Lower lobe of right lung (tissue), 2 donors: ENCODE measurements around the gene SNX13. TPM values are rescaled to one million over a fixed set of nuclear protein-coding genes. Genes with fewer than 3 reads are reported as not detected.

Source experiments
- ATAC-seq, 2 donors: fragments of 200-7000 bp; cut with Tn5 transposase; one replicate each; pipeline ENCODE4 v1.9.1; 2020 to 2022; ENCODE audit warnings: mild to moderate bottlenecking in 2 of 2, moderate library complexity in 2 of 2
- DNase-seq: peaks from one replicate; pipeline ENCODE4 v3.0.0-alpha.2; 2020
- H3K27ac ChIP-seq: fragments of 200-600 bp; one replicate; pipeline ENCODE4 v1.8.0; 2022
- H3K27me3 ChIP-seq: fragments of 200-600 bp; one replicate; pipeline ENCODE4 v1.8.0; 2022; ENCODE audit warnings: low read depth
- H3K36me3 ChIP-seq: fragments of 200-600 bp; one replicate; pipeline ENCODE4 v1.8.0; 2022; ENCODE audit warnings: mild to moderate bottlenecking
- H3K4me1 ChIP-seq: fragments of 200-600 bp; one replicate; pipeline ENCODE4 v1.8.0; 2022
- H3K4me3 ChIP-seq: fragments of 200-600 bp; one replicate; pipeline ENCODE4 v1.8.0; 2022; ENCODE audit warnings: mild to moderate bottlenecking
- H3K9me3 ChIP-seq: fragments of 200-600 bp; one replicate; pipeline ENCODE4 v1.8.0; 2022
- intact Hi-C: fragments of 100-400 bp; cut with DNase I; formaldehyde crosslinking; loops from one replicate; pipeline ENCODE4 v1.11.0; 2022
- total RNA-seq: library from RNA; stranded (reverse); fragmentation: NEBNext Ultra II Directional; extraction: Animal tissue kit (Norgen Biotek cat#: 25700); gene quantifications from one replicate; pipeline ENCODE4 v1.2.1, GENCODE V29; 2021
- TF ChIP-seq, protein P1 (sequence below): fragments of 200-600 bp; IDR thresholded peaks from one replicate; pipeline ENCODE4 v1.8.0; 2022; ENCODE audit warnings: antibody characterized with exemption, mild to moderate bottlenecking
- donor health status: DM: no; HTN: yes; CAD: no; lungs with severe emphysema.

Gene SNX13
- total RNA-seq, 1 donor from 2014 or later, result 62.7 TPM

GRCh38 chr7:17758008-17758407 lies 182.3 kb downstream of the SNX13 start:
- H3K36me3 ChIP-seq, result no peaks in the 10 kb centered on the region
- intact Hi-C loops, result no loop called here
- ATAC-seq, result no peak
- DNase-seq, result no peak
- TF ChIP-seq, protein P1, sequence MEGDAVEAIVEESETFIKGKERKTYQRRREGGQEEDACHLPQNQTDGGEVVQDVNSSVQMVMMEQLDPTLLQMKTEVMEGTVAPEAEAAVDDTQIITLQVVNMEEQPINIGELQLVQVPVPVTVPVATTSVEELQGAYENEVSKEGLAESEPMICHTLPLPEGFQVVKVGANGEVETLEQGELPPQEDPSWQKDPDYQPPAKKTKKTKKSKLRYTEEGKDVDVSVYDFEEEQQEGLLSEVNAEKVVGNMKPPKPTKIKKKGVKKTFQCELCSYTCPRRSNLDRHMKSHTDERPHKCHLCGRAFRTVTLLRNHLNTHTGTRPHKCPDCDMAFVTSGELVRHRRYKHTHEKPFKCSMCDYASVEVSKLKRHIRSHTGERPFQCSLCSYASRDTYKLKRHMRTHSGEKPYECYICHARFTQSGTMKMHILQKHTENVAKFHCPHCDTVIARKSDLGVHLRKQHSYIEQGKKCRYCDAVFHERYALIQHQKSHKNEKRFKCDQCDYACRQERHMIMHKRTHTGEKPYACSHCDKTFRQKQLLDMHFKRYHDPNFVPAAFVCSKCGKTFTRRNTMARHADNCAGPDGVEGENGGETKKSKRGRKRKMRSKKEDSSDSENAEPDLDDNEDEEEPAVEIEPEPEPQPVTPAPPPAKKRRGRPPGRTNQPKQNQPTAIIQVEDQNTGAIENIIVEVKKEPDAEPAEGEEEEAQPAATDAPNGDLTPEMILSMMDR, result no peak
- no peak overlapping the region for H3K27ac ChIP-seq
- peaks cover 7% of the 10 kb centered on the region for H3K9me3 ChIP-seq
- H3K4me1 ChIP-seq, result no peaks in the 10 kb centered on the region
- H3K4me3 ChIP-seq, result no peak overlapping the region
- H3K27me3 ChIP-seq, result no peaks in the 10 kb centered on the region

DNA sequence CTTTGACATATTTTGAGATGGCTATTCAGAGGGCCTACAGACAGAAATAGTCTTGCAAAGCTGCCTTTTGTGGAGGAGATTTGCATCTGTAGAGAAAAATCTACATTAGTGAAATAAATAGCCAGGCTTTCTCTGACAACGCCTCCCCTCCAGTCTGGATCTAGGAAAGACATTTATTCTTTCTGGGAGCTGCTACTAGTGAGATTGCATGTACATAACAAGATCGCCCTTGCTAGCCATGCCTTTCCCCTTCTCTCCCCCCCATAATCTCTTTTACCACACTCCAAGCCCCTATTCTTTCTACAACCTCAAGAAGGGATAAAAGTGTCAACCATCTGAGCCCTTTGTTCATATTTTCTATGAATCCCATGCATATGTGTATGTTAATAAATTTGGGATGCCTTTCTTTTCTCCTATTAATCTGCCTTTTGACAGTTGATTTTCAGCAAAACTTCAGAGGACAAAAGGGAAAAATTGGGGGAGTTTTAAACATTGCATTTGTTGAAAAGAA lies 194.2 kb downstream of the SNX13 start:
- no peak for ATAC-seq

GRCh38 chr7:17745610-17746009 lies 194.7 kb downstream of the SNX13 start:
- Histone ChIP-seq H3K27ac (no peak overlapping the region), H3K36me3 (no peaks in the 10 kb centered on the region), H3K27me3 (no peaks in the 10 kb centered on the region), H3K9me3 (no peaks in the 10 kb centered on the region), H3K4me1 (no peaks in the 10 kb centered on the region), H3K4me3 (no peak overlapping the region)
- no peak for DNase-seq
- intact Hi-C loops, result no loop called here
- TF ChIP-seq, protein P1, result no peak
- no peak for ATAC-seq

More for the DNA sequence above, 194.2 kb downstream of the SNX13 start:
- H3K36me3 ChIP-seq, result no peaks in the 10 kb centered on the region
- H3K4me1 ChIP-seq, result no peaks in the 10 kb centered on the region
- DNase-seq, result no peak
- H3K9me3 ChIP-seq, result no peaks in the 10 kb centered on the region
- intact Hi-C loops, result no loop called here
- H3K27me3 ChIP-seq, result no peaks in the 10 kb centered on the region
- TF ChIP-seq, protein P1, result no peak
- H3K27ac ChIP-seq, result no peak overlapping the region
- no peak overlapping the region for H3K4me3 ChIP-seq

GRCh38 chr7:17743316-17743715 lies 197.0 kb downstream of the SNX13 start:
- TF ChIP-seq, protein P1, result no peak
- intact Hi-C loops, result no loop called here

DNA sequence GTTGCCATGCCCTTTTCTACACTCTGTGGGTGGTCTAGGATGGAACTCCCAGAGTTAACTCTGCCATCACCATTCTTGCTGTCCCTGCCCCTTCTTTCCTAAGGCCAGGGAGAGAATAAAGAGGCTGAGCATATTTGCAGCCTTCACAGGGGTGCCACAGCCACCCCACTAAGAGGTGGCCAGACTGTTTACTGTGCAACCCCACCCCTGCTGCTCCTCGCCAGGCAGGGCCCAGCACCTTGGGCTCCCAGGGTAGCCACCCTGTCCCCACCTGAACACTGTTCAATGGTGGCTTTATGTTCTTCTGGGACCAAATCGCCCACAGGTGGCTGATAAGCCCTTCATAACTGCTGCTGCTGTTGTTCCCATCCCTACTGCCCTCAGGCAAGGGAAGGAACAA lies 198.9 kb downstream of the SNX13 start:
- no peaks in the 10 kb centered on the region for H3K9me3 ChIP-seq
- ATAC-seq (peak in 1 of 2 donors; percentile 38), DNase-seq (no peak)
- intact Hi-C loops, result no loop called here
- no peak overlapping the region for H3K27ac ChIP-seq
- no peak overlapping the region for H3K4me3 ChIP-seq
- H3K4me1 ChIP-seq, result no peaks in the 10 kb centered on the region
- no peaks in the 10 kb centered on the region for H3K27me3 ChIP-seq
- no peaks in the 10 kb centered on the region for H3K36me3 ChIP-seq
- TF ChIP-seq, protein P1, result no peak

More at GRCh38 chr7:17743316-17743715, 197.0 kb downstream of the SNX13 start:
- Histone ChIP-seq H3K4me3 (no peak overlapping the region), H3K4me1 (no peaks in the 10 kb centered on the region), H3K27ac (no peak overlapping the region), H3K36me3 (no peaks in the 10 kb centered on the region), H3K27me3 (no peaks in the 10 kb centered on the region), H3K9me3 (no peaks in the 10 kb centered on the region)
- DNase-seq, result no peak
- ATAC-seq, result no peak

Other genes with a start within 250 kb of the SNX13 start
- not detected for gene PRPS1L1, start 87.4 kb upstream of the SNX13 start, total RNA-seq